H9 (cell line): Measurements from ENCODE around the gene SP140. TPM values are rescaled to one million over a fixed set of nuclear protein-coding genes. Genes with fewer than 3 reads are reported as not detected.
A peak's percentile ranks its signal among the peaks of the same experiment; 100 is the strongest.

Experiments
- DNase-seq: peaks from one replicate; pipeline ENCODE4 v3.0.0-alpha.2; 2017
- H2AFZ ChIP-seq: one replicate; pipeline ENCODE4 v1.6.1; 2013; ENCODE audit warnings: mild to moderate bottlenecking, low read length, control low read depth, moderate library complexity
- H2AK5ac ChIP-seq: 2 replicates; pipeline ENCODE4 v1.6.1; 2013; ENCODE audit warnings: low read length, control low read depth, mixed read lengths; ENCODE audit not compliant: insufficient read length
- H2BK120ac ChIP-seq: one replicate; pipeline ENCODE4 v1.6.1; 2013; ENCODE audit warnings: low read depth, mild to moderate bottlenecking, low read length, control low read depth, inconsistent platforms; ENCODE audit not compliant: poor library complexity, severe bottlenecking
- H2BK12ac ChIP-seq: 2 replicates; pipeline ENCODE4 v1.6.1; 2013; ENCODE audit warnings: low read length, control low read depth, mixed read lengths, low read depth; ENCODE audit not compliant: insufficient read length
- H2BK15ac ChIP-seq: 2 replicates; pipeline ENCODE4 v1.6.1; 2013; ENCODE audit warnings: low read depth, low read length, control low read depth
- H2BK20ac ChIP-seq: one replicate; pipeline ENCODE4 v1.6.1; 2013; ENCODE audit warnings: low read depth, mild to moderate bottlenecking, low read length, control low read depth, inconsistent platforms; ENCODE audit not compliant: poor library complexity, severe bottlenecking
- H2BK5ac ChIP-seq: 2 replicates; pipeline ENCODE4 v1.6.1; 2013; ENCODE audit warnings: low read length, control low read depth, mixed read lengths; ENCODE audit not compliant: insufficient read length
- H3K14ac ChIP-seq: 2 replicates; pipeline ENCODE4 v1.6.1; 2013; ENCODE audit warnings: low read length, control low read depth; ENCODE audit not compliant: insufficient read depth
- H3K18ac ChIP-seq: 2 replicates; pipeline ENCODE4 v1.6.1; 2013; ENCODE audit warnings: low read depth, mild to moderate bottlenecking, mixed read lengths, low read length, control low read depth; ENCODE audit not compliant: insufficient read length
- H3K23ac ChIP-seq: 2 replicates; pipeline ENCODE4 v1.6.1; 2013; ENCODE audit warnings: low read length, control low read depth, mixed read lengths, low read depth; ENCODE audit not compliant: insufficient read length
- H3K23me2 ChIP-seq: 2 replicates; pipeline ENCODE4 v1.6.1; 2013; ENCODE audit warnings: low read depth, mild to moderate bottlenecking, mixed read lengths, low read length, control low read depth; ENCODE audit not compliant: insufficient read length, poor library complexity, severe bottlenecking
- H3K27ac ChIP-seq: 2 replicates; pipeline ENCODE4 v1.5.1; 2013; ENCODE audit warnings: low read length, control low read depth, mixed read lengths, low read depth; ENCODE audit not compliant: insufficient read length
- H3K27me3 ChIP-seq: 2 replicates; pipeline ENCODE4 v1.6.1; 2013; ENCODE audit warnings: low read length, control low read depth, inconsistent platforms; ENCODE audit not compliant: insufficient read depth
- H3K4ac ChIP-seq: 2 replicates; pipeline ENCODE4 v1.6.1; 2013; ENCODE audit warnings: low read depth, mild to moderate bottlenecking, control low read depth, inconsistent platforms, low read length, moderate library complexity
- H3K4me1 ChIP-seq: 2 replicates; pipeline ENCODE4 v1.6.1; 2013; ENCODE audit warnings: low read length, control low read depth, inconsistent platforms; ENCODE audit not compliant: insufficient read depth
- H3K4me2 ChIP-seq: 2 replicates; pipeline ENCODE4 v1.6.1; 2013; ENCODE audit warnings: low read length, control low read depth, mixed read lengths; ENCODE audit not compliant: insufficient read length, insufficient read depth
- H3K56ac ChIP-seq: 2 replicates; pipeline ENCODE4 v1.6.1; 2013; ENCODE audit warnings: low read depth, mild to moderate bottlenecking, mixed read lengths, low read length, control low read depth; ENCODE audit not compliant: insufficient read length
- H3K79me1 ChIP-seq: 2 replicates; pipeline ENCODE4 v1.6.1; 2013; ENCODE audit warnings: low read depth, mild to moderate bottlenecking, moderate library complexity, low read length, control low read depth, inconsistent platforms; ENCODE audit not compliant: insufficient read depth, poor library complexity, severe bottlenecking
- H3K79me2 ChIP-seq: 2 replicates; pipeline ENCODE4 v1.6.1; 2013; ENCODE audit warnings: low read length, control low read depth, inconsistent platforms; ENCODE audit not compliant: insufficient read depth
- H3K9ac ChIP-seq: 2 replicates; pipeline ENCODE4 v1.6.1; 2013; ENCODE audit warnings: low read length, control low read depth, mixed read lengths; ENCODE audit not compliant: insufficient read length; ENCODE audit errors: extremely low read depth
- H3K9me3 ChIP-seq: one replicate; pipeline ENCODE4 v1.6.1; 2013; ENCODE audit warnings: low read depth, low read length, inconsistent platforms; ENCODE audit not compliant: control insufficient read depth
- H3T11ph ChIP-seq: one replicate; pipeline ENCODE4 v1.6.1; 2013; ENCODE audit warnings: mild to moderate bottlenecking, low read length, control low read depth, inconsistent platforms
- H4K20me1 ChIP-seq: one replicate; pipeline ENCODE4 v1.6.1; 2013; ENCODE audit not compliant: control insufficient read depth, insufficient read length, insufficient read depth
- H4K5ac ChIP-seq: 2 replicates; pipeline ENCODE4 v1.6.1; 2013; ENCODE audit warnings: low read depth, mild to moderate bottlenecking, mixed read lengths, low read length, control low read depth; ENCODE audit not compliant: insufficient read length
- H4K8ac ChIP-seq: replicated peaks from 2 replicates; pipeline ENCODE4 v1.6.1; 2013; ENCODE audit warnings: low read length, control low read depth, mixed read lengths, low read depth; ENCODE audit not compliant: insufficient read length
- H4K91ac ChIP-seq: 2 replicates; pipeline ENCODE4 v1.6.1; 2013; ENCODE audit warnings: low read depth, mild to moderate bottlenecking, moderate library complexity, mixed read lengths, low read length, control low read depth; ENCODE audit not compliant: insufficient read length
- H3K27ac Mint-ChIP-seq, 3 experiments: 2 replicates in 2 of 3; 3 replicates in 1 of 3; pipeline ENCODE4 v1.8.0; 2020 to 2021; ENCODE audit warnings: mixed read lengths in 3 of 3, mild to moderate bottlenecking in 1 of 3, moderate library complexity in 1 of 3
- H3K27me3 Mint-ChIP-seq: 2 replicates; pipeline ENCODE4 v1.8.0; 2021; ENCODE audit warnings: low read depth, mild to moderate bottlenecking, moderate library complexity, mixed read lengths
- H3K36me3 Mint-ChIP-seq, 3 experiments: 2 replicates in 2 of 3; 3 replicates in 1 of 3; pipeline ENCODE4 v1.8.0; 2020 to 2021; ENCODE audit warnings: low read depth in 3 of 3, mixed read lengths in 3 of 3; ENCODE audit not compliant: insufficient read depth in 1 of 3
- H3K4me1 Mint-ChIP-seq, 2 experiments: 2 replicates each; pipeline ENCODE4 v1.8.0; 2020; ENCODE audit warnings: mixed read lengths in 2 of 2
- H3K4me3 Mint-ChIP-seq, 2 experiments: 2 replicates in 1 of 2; 3 replicates in 1 of 2; pipeline ENCODE4 v1.8.0; 2020 to 2021; ENCODE audit warnings: mild to moderate bottlenecking in 2 of 2, mixed read lengths in 2 of 2, moderate library complexity in 1 of 2
- H3K9me3 Mint-ChIP-seq, 2 experiments: 2 replicates in 1 of 2; 3 replicates in 1 of 2; pipeline ENCODE4 v1.8.0; 2020; ENCODE audit warnings: mild to moderate bottlenecking in 2 of 2, mixed read lengths in 2 of 2, moderate library complexity in 1 of 2
- WGBS: extraction: QIAGEN DNeasy Blood & Tissue Kit; methylation state at CpG from one replicate; pipeline ENCODE4 v1.1.7; 2013; ENCODE audit warnings: missing lambda C conversion rate, low lambda C conversion rate, mixed read lengths; ENCODE audit not compliant: insufficient read length; ENCODE audit errors: extremely low coverage; 5-methylcytosine and 5-hydroxymethylcytosine counted together
- total RNA-seq: library from RNA; stranded (reverse); gene quantifications from 2 replicates; pipeline ENCODE4 v1.2.1, GENCODE V29; 2021
- TF ChIP-seq, protein P1 (sequence below): fragments of 200-600 bp; sonication (generic); conservative IDR thresholded peaks from 3 replicates; pipeline ENCODE4 v1.8.0; 2021; ENCODE audit warnings: antibody characterized with exemption, mild to moderate bottlenecking

Gene SP140
- total RNA-seq, 1 experiment from 2014 or later: 0.31 TPM

DNA sequence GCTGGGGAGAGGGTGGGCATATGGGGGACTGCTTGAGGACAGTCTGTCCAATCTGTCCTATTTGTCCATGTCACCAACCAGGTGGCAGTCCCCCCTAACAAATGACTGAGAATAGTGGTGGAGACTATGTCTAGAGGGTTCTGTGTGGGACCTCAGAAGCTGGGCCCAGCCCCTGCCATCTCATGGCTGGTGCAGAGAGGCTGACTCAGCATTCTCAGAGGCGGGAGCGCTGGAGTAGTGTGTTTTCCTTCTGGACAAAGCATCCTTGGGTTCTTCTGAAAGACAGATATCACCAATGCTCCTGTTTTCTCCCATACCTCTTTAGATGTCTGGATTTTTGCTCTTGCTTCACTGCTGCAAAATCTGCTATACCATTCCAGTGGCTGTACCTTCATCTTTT is 57.4 kb downstream of the SP140 start:
- H3K23me2 ChIP-seq: no peaks in the 10 kb centered on the region
- Mint-ChIP-seq H3K9me3 (peaks cover 4 to 8% of the 10 kb centered on the region in 2 experiments; a peak in 3 of 5 replicates), H3K27me3 (no peaks in the 10 kb centered on the region), H3K36me3 (no peaks in the 10 kb centered on the region; a peak in 1 of 7 replicates), H3K4me3 (no peak overlapping the region), H3K27ac (peak overlapping the region in 1 of 3 experiments; percentile 37; a peak in 1 of 7 replicates), H3K4me1 (no peaks in the 10 kb centered on the region)
- no peak overlapping the region for H3K14ac ChIP-seq
- no peak overlapping the region for H4K5ac ChIP-seq
- H3K9ac ChIP-seq: no peak overlapping the region
- no CpG with 5 or more reads among the region's 2 CpGs for WGBS
- no peak overlapping the region for H2BK12ac ChIP-seq
- H3K4ac ChIP-seq: no peak overlapping the region
- H2AK5ac ChIP-seq: no peak overlapping the region
- H2BK20ac ChIP-seq: no peak overlapping the region
- H2BK5ac ChIP-seq: no peak overlapping the region
- H3K4me1 ChIP-seq: no peaks in the 10 kb centered on the region
- no peak overlapping the region for H3K18ac ChIP-seq
- H2BK120ac ChIP-seq: no peak overlapping the region
- H3K9me3 ChIP-seq: no peaks in the 10 kb centered on the region
- no peaks in the 10 kb centered on the region for H3K79me2 ChIP-seq
- no peak for DNase-seq
- H3K56ac ChIP-seq: no peak overlapping the region
- no peak overlapping the region for H3T11ph ChIP-seq
- no peak overlapping the region for H4K91ac ChIP-seq
- no peak overlapping the region for H3K4me2 ChIP-seq
- H3K27ac ChIP-seq: no peak overlapping the region
- H3K79me1 ChIP-seq: no peaks in the 10 kb centered on the region
- H3K27me3 ChIP-seq: no peaks in the 10 kb centered on the region
- no peak overlapping the region for H2AFZ ChIP-seq
- H2BK15ac ChIP-seq: no peak overlapping the region
- no peak overlapping the region for H4K8ac ChIP-seq
- H4K20me1 ChIP-seq: no peaks in the 10 kb centered on the region
- no peak overlapping the region for H3K23ac ChIP-seq
- TF ChIP-seq, protein P1, sequence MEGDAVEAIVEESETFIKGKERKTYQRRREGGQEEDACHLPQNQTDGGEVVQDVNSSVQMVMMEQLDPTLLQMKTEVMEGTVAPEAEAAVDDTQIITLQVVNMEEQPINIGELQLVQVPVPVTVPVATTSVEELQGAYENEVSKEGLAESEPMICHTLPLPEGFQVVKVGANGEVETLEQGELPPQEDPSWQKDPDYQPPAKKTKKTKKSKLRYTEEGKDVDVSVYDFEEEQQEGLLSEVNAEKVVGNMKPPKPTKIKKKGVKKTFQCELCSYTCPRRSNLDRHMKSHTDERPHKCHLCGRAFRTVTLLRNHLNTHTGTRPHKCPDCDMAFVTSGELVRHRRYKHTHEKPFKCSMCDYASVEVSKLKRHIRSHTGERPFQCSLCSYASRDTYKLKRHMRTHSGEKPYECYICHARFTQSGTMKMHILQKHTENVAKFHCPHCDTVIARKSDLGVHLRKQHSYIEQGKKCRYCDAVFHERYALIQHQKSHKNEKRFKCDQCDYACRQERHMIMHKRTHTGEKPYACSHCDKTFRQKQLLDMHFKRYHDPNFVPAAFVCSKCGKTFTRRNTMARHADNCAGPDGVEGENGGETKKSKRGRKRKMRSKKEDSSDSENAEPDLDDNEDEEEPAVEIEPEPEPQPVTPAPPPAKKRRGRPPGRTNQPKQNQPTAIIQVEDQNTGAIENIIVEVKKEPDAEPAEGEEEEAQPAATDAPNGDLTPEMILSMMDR: no peak
